ENCODE data around the gene CDH4.

DNA sequence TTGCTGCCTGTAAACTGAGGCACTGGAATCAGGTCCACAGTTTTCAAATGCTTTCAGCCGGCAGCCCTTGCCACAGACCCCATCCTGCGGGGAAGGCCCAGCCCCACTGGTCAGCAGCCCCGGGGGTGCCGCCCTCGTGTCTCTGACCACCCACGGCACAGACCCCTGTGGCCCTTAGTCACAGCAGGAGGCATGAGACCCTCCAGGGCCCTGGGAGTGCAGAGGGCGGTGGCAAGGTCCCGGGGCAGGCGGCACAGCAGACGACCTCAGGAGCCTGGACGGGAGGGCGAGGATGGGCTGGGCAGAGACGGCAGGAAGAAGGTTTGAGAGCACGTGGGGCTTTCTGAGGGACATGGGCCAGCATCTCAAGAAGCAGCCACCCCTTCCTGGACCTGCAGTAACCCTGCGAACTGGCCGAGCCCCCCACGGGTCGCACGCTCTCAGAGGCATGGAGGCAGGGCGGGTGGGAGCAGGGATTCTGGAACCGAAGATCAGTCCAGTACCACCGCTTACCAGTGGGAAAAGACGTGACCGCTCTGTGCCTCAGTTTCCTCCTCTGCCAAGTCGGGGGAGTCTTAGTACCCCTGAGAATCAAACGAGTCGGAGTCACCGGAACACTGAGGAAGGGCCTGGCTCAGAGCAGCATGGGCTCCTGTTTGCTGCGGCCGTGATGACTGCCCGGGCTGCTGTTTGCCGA lies 672.9 kb downstream of the CDH4 start:
- TF ChIP-seq POLR2A (IDR thresholded peaks at IDR 0.05; ENCODE audit: low read length), result no peak
- TF ChIP-seq GATA1 (IDR thresholded peaks at IDR 0.05; ENCODE audit: low read depth, low read length), result no peak
